GM23338 (cell line): Measurements from ENCODE around the gene TMEM252.

ENCODE experiments used
- CREB1 ChIP-seq: fragments of 250-450 bp; sonication (Bioruptor Pico); IDR thresholded peaks from 2 replicates; pipeline ENCODE4 v1.5.0; 2020; ENCODE audit warnings: low read depth, mild to moderate bottlenecking, moderate library complexity
- EZH2 ChIP-seq: fragments of 200-600 bp; sonication (generic); IDR thresholded peaks from one replicate; pipeline ENCODE4 v1.8.0; 2017; ENCODE audit warnings: antibody characterized with exemption, mild to moderate bottlenecking, low read depth; ENCODE audit not compliant: unreplicated experiment
- EZH2phosphoT487 ChIP-seq: fragments of 200-600 bp; sonication (generic); IDR thresholded peaks from one replicate; pipeline ENCODE4 v1.8.1; 2018; ENCODE audit warnings: antibody characterized with exemption; ENCODE audit not compliant: unreplicated experiment
- JUNB ChIP-seq: IDR thresholded peaks from one replicate; pipeline ENCODE4 v1.6.1; 2016; ENCODE audit warnings: antibody characterized with exemption; ENCODE audit not compliant: unreplicated experiment
- POLR2AphosphoS5 ChIP-seq: IDR thresholded peaks from 2 replicates; pipeline ENCODE4 v1.6.1; 2016; ENCODE audit warnings: antibody characterized with exemption, low read depth
- REST ChIP-seq: IDR thresholded peaks from one replicate; pipeline ENCODE4 v1.6.1; 2018; ENCODE audit warnings: antibody characterized with exemption; ENCODE audit not compliant: unreplicated experiment
- STAT1 ChIP-seq: IDR thresholded peaks from one replicate; pipeline ENCODE4 v1.6.1; 2016; ENCODE audit warnings: antibody characterized with exemption; ENCODE audit not compliant: unreplicated experiment
- ZNF114 ChIP-seq: fragments of 250-450 bp; sonication (Bioruptor Pico); IDR thresholded peaks from 2 replicates; pipeline ENCODE4 v1.5.0; 2020; ENCODE audit warnings: mild to moderate bottlenecking, moderate library complexity
- ZNF331 ChIP-seq: fragments of 250-450 bp; sonication (Bioruptor Pico); IDR thresholded peaks from 2 replicates; pipeline ENCODE4 v1.5.0; 2020; ENCODE audit warnings: low read depth, mild to moderate bottlenecking, moderate library complexity
- TF ChIP-seq, protein P1 (sequence below), 2 experiments: fragments of 200-600 bp in 1 of 2; sonication (generic) in 1 of 2; conservative IDR thresholded peaks; 2 replicates each; pipeline versions ENCODE4 v1.5.1 to v1.6.1; 2016 to 2017; ENCODE audit warnings: antibody characterized with exemption in 2 of 2, low read depth in 2 of 2, mild to moderate bottlenecking in 2 of 2, moderate library complexity in 1 of 2
- TF ChIP-seq, protein P2 (sequence below): IDR thresholded peaks from 2 replicates; pipeline ENCODE4 v1.6.1; 2016; ENCODE audit warnings: antibody characterized with exemption
- TF ChIP-seq, protein P3 (sequence below): fragments of 250-450 bp; sonication (Bioruptor Pico); IDR thresholded peaks from 2 replicates; pipeline ENCODE4 v1.5.0; 2020; ENCODE audit warnings: mild to moderate bottlenecking, moderate library complexity

DNA sequence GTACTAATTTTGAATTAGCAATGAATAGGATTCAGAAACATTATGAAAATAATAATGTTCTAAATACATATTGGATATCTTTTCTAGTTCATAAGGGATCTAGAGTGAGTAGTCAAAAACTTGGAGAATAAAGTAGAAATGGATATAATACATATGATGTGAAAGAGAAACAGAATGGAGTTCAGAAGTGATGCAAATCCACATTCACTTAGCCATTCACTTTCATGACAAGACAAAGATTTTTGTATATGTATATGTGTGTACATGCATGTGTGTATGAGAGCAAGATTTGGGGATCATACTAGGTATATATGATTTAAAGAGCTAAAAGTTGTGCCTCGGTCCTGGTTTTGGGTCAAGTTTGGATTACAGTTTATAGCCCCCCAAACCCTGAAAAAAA is 34.1 kb downstream of the TMEM252 start:
- no peak for TF ChIP-seq EZH2
- TF ChIP-seq, protein P1, sequence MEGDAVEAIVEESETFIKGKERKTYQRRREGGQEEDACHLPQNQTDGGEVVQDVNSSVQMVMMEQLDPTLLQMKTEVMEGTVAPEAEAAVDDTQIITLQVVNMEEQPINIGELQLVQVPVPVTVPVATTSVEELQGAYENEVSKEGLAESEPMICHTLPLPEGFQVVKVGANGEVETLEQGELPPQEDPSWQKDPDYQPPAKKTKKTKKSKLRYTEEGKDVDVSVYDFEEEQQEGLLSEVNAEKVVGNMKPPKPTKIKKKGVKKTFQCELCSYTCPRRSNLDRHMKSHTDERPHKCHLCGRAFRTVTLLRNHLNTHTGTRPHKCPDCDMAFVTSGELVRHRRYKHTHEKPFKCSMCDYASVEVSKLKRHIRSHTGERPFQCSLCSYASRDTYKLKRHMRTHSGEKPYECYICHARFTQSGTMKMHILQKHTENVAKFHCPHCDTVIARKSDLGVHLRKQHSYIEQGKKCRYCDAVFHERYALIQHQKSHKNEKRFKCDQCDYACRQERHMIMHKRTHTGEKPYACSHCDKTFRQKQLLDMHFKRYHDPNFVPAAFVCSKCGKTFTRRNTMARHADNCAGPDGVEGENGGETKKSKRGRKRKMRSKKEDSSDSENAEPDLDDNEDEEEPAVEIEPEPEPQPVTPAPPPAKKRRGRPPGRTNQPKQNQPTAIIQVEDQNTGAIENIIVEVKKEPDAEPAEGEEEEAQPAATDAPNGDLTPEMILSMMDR (conservative IDR thresholded peaks at IDR 0.05; ENCODE audit: low read depth in 2 of 2), result no peak
- TF ChIP-seq POLR2AphosphoS5, result no peak
- no peak for TF ChIP-seq REST
- TF ChIP-seq EZH2phosphoT487, result no peak
- no peak for TF ChIP-seq CREB1 (CRISPR knock-in tag)
- TF ChIP-seq, protein P2, sequence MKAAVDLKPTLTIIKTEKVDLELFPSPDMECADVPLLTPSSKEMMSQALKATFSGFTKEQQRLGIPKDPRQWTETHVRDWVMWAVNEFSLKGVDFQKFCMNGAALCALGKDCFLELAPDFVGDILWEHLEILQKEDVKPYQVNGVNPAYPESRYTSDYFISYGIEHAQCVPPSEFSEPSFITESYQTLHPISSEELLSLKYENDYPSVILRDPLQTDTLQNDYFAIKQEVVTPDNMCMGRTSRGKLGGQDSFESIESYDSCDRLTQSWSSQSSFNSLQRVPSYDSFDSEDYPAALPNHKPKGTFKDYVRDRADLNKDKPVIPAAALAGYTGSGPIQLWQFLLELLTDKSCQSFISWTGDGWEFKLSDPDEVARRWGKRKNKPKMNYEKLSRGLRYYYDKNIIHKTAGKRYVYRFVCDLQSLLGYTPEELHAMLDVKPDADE, result no peak
- TF ChIP-seq STAT1, result no peak
- no peak for TF ChIP-seq JUNB
- no peak for TF ChIP-seq ZNF114 (CRISPR knock-in tag)
- TF ChIP-seq, protein P3, sequence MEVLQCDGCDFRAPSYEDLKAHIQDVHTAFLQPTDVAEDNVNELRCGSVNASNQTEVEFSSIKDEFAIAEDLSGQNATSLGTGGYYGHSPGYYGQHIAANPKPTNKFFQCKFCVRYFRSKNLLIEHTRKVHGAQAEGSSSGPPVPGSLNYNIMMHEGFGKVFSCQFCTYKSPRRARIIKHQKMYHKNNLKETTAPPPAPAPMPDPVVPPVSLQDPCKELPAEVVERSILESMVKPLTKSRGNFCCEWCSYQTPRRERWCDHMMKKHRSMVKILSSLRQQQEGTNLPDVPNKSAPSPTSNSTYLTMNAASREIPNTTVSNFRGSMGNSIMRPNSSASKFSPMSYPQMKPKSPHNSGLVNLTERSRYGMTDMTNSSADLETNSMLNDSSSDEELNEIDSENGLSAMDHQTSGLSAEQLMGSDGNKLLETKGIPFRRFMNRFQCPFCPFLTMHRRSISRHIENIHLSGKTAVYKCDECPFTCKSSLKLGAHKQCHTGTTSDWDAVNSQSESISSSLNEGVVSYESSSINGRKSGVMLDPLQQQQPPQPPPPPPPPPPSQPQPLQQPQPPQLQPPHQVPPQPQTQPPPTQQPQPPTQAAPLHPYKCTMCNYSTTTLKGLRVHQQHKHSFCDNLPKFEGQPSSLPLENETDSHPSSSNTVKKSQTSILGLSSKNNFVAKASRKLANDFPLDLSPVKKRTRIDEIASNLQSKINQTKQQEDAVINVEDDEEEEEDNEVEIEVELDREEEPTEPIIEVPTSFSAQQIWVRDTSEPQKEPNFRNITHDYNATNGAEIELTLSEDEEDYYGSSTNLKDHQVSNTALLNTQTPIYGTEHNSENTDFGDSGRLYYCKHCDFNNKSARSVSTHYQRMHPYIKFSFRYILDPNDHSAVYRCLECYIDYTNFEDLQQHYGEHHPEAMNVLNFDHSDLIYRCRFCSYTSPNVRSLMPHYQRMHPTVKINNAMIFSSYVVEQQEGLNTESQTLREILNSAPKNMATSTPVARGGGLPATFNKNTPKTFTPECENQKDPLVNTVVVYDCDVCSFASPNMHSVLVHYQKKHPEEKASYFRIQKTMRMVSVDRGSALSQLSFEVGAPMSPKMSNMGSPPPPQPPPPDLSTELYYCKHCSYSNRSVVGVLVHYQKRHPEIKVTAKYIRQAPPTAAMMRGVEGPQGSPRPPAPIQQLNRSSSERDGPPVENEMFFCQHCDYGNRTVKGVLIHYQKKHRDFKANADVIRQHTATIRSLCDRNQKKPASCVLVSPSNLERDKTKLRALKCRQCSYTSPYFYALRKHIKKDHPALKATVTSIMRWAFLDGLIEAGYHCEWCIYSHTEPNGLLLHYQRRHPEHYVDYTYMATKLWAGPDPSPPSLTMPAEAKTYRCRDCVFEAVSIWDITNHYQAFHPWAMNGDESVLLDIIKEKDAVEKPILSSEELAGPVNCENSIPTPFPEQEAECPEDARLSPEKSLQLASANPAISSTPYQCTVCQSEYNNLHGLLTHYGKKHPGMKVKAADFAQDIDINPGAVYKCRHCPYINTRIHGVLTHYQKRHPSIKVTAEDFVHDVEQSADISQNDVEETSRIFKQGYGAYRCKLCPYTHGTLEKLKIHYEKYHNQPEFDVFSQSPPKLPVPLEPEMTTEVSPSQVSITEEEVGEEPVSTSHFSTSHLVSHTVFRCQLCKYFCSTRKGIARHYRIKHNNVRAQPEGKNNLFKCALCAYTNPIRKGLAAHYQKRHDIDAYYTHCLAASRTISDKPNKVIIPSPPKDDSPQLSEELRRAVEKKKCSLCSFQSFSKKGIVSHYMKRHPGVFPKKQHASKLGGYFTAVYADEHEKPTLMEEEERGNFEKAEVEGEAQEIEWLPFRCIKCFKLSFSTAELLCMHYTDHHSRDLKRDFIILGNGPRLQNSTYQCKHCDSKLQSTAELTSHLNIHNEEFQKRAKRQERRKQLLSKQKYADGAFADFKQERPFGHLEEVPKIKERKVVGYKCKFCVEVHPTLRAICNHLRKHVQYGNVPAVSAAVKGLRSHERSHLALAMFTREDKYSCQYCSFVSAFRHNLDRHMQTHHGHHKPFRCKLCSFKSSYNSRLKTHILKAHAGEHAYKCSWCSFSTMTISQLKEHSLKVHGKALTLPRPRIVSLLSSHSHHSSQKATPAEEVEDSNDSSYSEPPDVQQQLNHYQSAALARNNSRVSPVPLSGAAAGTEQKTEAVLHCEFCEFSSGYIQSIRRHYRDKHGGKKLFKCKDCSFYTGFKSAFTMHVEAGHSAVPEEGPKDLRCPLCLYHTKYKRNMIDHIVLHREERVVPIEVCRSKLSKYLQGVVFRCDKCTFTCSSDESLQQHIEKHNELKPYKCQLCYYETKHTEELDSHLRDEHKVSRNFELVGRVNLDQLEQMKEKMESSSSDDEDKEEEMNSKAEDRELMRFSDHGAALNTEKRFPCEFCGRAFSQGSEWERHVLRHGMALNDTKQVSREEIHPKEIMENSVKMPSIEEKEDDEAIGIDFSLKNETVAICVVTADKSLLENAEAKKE (CRISPR knock-in tag), result no peak
- no peak for TF ChIP-seq ZNF331
